Prostate gland (tissue), 2 donors: ENCODE results near the gene SELENOK.

Source experiments
- POLR2A ChIP-seq: fragments of 450-650 bp; IDR thresholded peaks from one replicate; pipeline ENCODE4 v1.6.1; 2016; ENCODE audit warnings: antibody characterized with exemption, mild to moderate bottlenecking
- TF ChIP-seq, protein P1 (sequence below), 4 experiments: fragments of 200-600 bp in 2 of 4; fragments of 450-650 bp in 2 of 4; sonication (generic) in 2 of 4; IDR thresholded peaks; 1 replicate in 3 of 4; 2 replicates in 1 of 4; pipeline ENCODE4 v1.5.1; 2016 to 2019; ENCODE audit warnings: antibody characterized with exemption in 4 of 4, mild to moderate bottlenecking in 2 of 4, moderate library complexity in 2 of 4

DNA sequence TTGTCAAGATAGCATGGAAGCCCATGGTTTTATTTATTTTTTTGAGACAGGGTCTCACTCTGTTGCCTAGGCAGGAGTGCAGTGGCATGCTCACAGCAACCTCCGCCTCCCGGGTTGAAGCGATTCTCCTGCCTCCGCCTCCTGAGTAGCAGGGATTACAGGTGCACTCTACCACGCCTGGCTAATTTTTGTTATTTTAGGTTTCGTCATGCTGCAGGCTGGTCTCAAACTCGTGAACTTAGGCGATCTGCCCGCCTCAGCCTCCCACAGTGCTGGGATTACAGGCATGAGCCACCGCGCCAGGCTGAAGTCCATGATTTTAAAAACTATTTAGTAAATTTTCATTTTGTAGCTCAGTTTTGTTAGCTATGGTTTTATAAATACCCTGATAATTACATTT, 7.0 kb downstream of the SELENOK start:
- TF ChIP-seq, protein P1, sequence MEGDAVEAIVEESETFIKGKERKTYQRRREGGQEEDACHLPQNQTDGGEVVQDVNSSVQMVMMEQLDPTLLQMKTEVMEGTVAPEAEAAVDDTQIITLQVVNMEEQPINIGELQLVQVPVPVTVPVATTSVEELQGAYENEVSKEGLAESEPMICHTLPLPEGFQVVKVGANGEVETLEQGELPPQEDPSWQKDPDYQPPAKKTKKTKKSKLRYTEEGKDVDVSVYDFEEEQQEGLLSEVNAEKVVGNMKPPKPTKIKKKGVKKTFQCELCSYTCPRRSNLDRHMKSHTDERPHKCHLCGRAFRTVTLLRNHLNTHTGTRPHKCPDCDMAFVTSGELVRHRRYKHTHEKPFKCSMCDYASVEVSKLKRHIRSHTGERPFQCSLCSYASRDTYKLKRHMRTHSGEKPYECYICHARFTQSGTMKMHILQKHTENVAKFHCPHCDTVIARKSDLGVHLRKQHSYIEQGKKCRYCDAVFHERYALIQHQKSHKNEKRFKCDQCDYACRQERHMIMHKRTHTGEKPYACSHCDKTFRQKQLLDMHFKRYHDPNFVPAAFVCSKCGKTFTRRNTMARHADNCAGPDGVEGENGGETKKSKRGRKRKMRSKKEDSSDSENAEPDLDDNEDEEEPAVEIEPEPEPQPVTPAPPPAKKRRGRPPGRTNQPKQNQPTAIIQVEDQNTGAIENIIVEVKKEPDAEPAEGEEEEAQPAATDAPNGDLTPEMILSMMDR (IDR thresholded peaks at IDR 0.05): no peak
- TF ChIP-seq POLR2A: no peak
